CD14-positive monocyte (primary cell): ENCODE results near the gene DPY30. TPM values are rescaled to one million over a fixed set of nuclear protein-coding genes. Genes with fewer than 3 reads are reported as not detected.

ENCODE experiments used
- DNase-seq, 3 donors: peaks; one replicate each; pipeline ENCODE4 v3.0.0-alpha.2; 2011 to 2022
- H2AFZ ChIP-seq: 2 replicates; pipeline ENCODE4 v1.6.0; 2012; ENCODE audit warnings: mild to moderate bottlenecking, low read depth, low read length, inconsistent platforms; ENCODE audit not compliant: insufficient read depth, poor library complexity, severe bottlenecking
- H3K27ac ChIP-seq, 2 donors: 1 replicate in 1 of 2; 2 replicates in 1 of 2; pipeline ENCODE4 v1.5.1; 2012 to 2013; ENCODE audit warnings: low read length in 2 of 2, control low read depth in 1 of 2, inconsistent platforms in 1 of 2, low read depth in 1 of 2, mild to moderate bottlenecking in 1 of 2
- H3K27me3 ChIP-seq, 2 donors: one replicate each; pipeline versions ENCODE4 v1.6.0 to v1.6.1; 2011 to 2013; ENCODE audit warnings: low read length in 2 of 2; ENCODE audit not compliant: control insufficient read depth in 2 of 2, insufficient read depth in 2 of 2
- H3K36me3 ChIP-seq, 2 donors: replicated peaks in 1 of 2; 1 replicate in 1 of 2; 2 replicates in 1 of 2; pipeline versions ENCODE4 v1.5.1 to v1.6.1; 2012 to 2013; ENCODE audit warnings: low read length in 2 of 2, control low read depth in 1 of 2, inconsistent platforms in 1 of 2, mild to moderate bottlenecking in 1 of 2; ENCODE audit not compliant: insufficient read depth in 2 of 2, control insufficient read depth in 1 of 2
- H3K4me1 ChIP-seq, 2 donors: 1 replicate in 1 of 2; 2 replicates in 1 of 2; pipeline versions ENCODE4 v1.5.1 to v1.6.1; 2012 to 2013; ENCODE audit warnings: low read length in 2 of 2, control low read depth in 1 of 2, inconsistent platforms in 1 of 2, mild to moderate bottlenecking in 1 of 2, moderate library complexity in 1 of 2; ENCODE audit not compliant: insufficient read depth in 2 of 2, control insufficient read depth in 1 of 2
- H3K4me2 ChIP-seq: replicated peaks from 2 replicates; pipeline ENCODE3; 2012; ENCODE audit warnings: low read length, moderate library complexity, mild to moderate bottlenecking; ENCODE audit not compliant: poor library complexity, severe bottlenecking; ENCODE audit errors: extremely low read depth
- H3K4me3 ChIP-seq, 3 experiments: fragments of 200-600 bp in 1 of 3; sonication (generic) in 1 of 3; replicated peaks in 1 of 3; 1 replicate in 2 of 3; 2 replicates in 1 of 3; pipeline ENCODE4 v1.5.1; 2011 to 2013; ENCODE audit warnings: low read length in 3 of 3, mild to moderate bottlenecking in 3 of 3, control low read depth in 2 of 3, low read depth in 2 of 3, inconsistent platforms in 1 of 3, moderate library complexity in 1 of 3
- H3K79me2 ChIP-seq: 2 replicates; pipeline ENCODE4 v1.6.0; 2012; ENCODE audit warnings: mild to moderate bottlenecking, control low read depth, inconsistent platforms, low read length, moderate library complexity; ENCODE audit not compliant: insufficient read depth
- H3K9ac ChIP-seq: 2 replicates; pipeline ENCODE4 v1.6.0; 2017; ENCODE audit warnings: low read length, mild to moderate bottlenecking; ENCODE audit not compliant: insufficient read depth, poor library complexity, severe bottlenecking
- H3K9me3 ChIP-seq, 2 donors: replicated peaks in 1 of 2; 1 replicate in 1 of 2; 2 replicates in 1 of 2; pipeline versions ENCODE4 v1.5.1 to v1.6.1; 2012 to 2013; ENCODE audit warnings: low read length in 2 of 2, control low read depth in 1 of 2; ENCODE audit not compliant: control insufficient read depth in 1 of 2, insufficient read depth in 1 of 2
- H4K20me1 ChIP-seq: 2 replicates; pipeline ENCODE4 v1.6.0; 2012; ENCODE audit warnings: mild to moderate bottlenecking, low read length, control low read depth, moderate library complexity; ENCODE audit not compliant: insufficient read depth
- H3K27ac Mint-ChIP-seq, 7 donors: one replicate each; pipeline ENCODE4 v1.8.0; 2020; ENCODE audit warnings: mild to moderate bottlenecking in 7 of 7, mixed read lengths in 7 of 7, moderate library complexity in 6 of 7, inconsistent platforms in 2 of 7
- H3K27me3 Mint-ChIP-seq, 3 donors: one replicate each; pipeline ENCODE4 v1.8.0; 2021 to 2022; ENCODE audit warnings: low read depth in 3 of 3, mild to moderate bottlenecking in 3 of 3, mixed read lengths in 3 of 3, moderate library complexity in 3 of 3, inconsistent platforms in 1 of 3
- H3K36me3 Mint-ChIP-seq, 2 donors: one replicate each; pipeline ENCODE4 v1.8.0; 2020; ENCODE audit warnings: mixed read lengths in 2 of 2, inconsistent platforms in 1 of 2, mild to moderate bottlenecking in 1 of 2
- H3K4me1 Mint-ChIP-seq: one replicate; pipeline ENCODE4 v1.8.0; 2020; ENCODE audit warnings: mild to moderate bottlenecking, mixed read lengths
- H3K4me3 Mint-ChIP-seq, 2 donors: one replicate each; pipeline ENCODE4 v1.8.0; 2020; ENCODE audit warnings: mild to moderate bottlenecking in 2 of 2, mixed read lengths in 2 of 2, moderate library complexity in 1 of 2
- H3K9me3 Mint-ChIP-seq, 7 donors: one replicate each; pipeline ENCODE4 v1.8.0; 2020 to 2022; ENCODE audit warnings: mixed read lengths in 7 of 7, mild to moderate bottlenecking in 6 of 7, moderate library complexity in 6 of 7, inconsistent platforms in 2 of 7
- WGBS: methylation state at CpG from one replicate; pipeline ENCODE4 v1.1.5; 2013; ENCODE audit warnings: missing lambda C conversion rate; ENCODE audit not compliant: insufficient coverage; 5-methylcytosine and 5-hydroxymethylcytosine counted together
- intact Hi-C, 2 donors: fragments of 100-400 bp; cut with micrococcal nuclease; formaldehyde crosslinking; loops; one replicate each; pipeline versions ENCODE4 v1.15.0 to v1.15.1; 2023
- polyA minus RNA-seq: library from RNA; depleted of rRNA, polyadenylated mRNA; stranded (reverse); fragments of >200 nt; gene quantifications from 2 replicates; pipeline ENCODE4 v1.2.3, GENCODE V29; 2012
- polyA plus RNA-seq, 3 donors: library from polyadenylated mRNA; depleted of rRNA in 1 of 3; unstranded in 2 of 3; stranded (reverse) in 1 of 3; fragments of 300-500 nt in 2 of 3; fragments of >200 nt in 1 of 3; fragmentation: Illumina TruSeq in 2 of 3; gene quantifications; 1 replicate in 2 of 3; 2 replicates in 1 of 3; pipeline ENCODE4 v1.2.3, GENCODE V29; 2012 to 2021
- total RNA-seq, 12 experiments: library from RNA in 1 of 12; stranded (reverse) in 1 of 12; fragments of 120-200 nt in 1 of 12; gene quantifications; one replicate each; pipeline ENCODE4 v1.2.4 and lab custom pipeline; 2013 to 2026; ENCODE audit warnings: mixed read lengths in 6 of 12, inconsistent platforms in 1 of 12
- TF ChIP-seq, protein P1 (sequence below): fragments of 200-600 bp; IDR thresholded peaks from one replicate; pipeline ENCODE4 v1.8.0; 2022; ENCODE audit warnings: antibody characterized with exemption, mild to moderate bottlenecking

The DPY30 gene
- total RNA-seq (2013): 57.1 TPM
- polyA plus RNA-seq: 100 to 1,000 TPM in 2 of 3 donors, 10 to 100 TPM in 1; 53.7 to 137 (median 122) TPM
- polyA minus RNA-seq: 9.8 and 15.2 TPM in 2 replicates
- total RNA-seq (lab: John Stamatoyannopoulos, UW): 1.1 to 12.5 (median 8.9) reads per million in 11 experiments

GRCh38 chr2:32039447-32040219, at the start of gene DPY30:
Gene DPY30, minus strand, starts transcription at chr2:32039805. Its CDS starts 349 bp downstream, at chr2:32039456.
- H3K4me2 ChIP-seq: peak within 1 kb of the TSS; percentile 88
- peaks cover 0 to 2% of the 10 kb centered on the region in 2 donors for H3K36me3 ChIP-seq
- H3K27me3 ChIP-seq: no peaks in the 10 kb centered on the region
- H3K4me1 ChIP-seq: peaks cover 9 to 11% of the 10 kb centered on the region in 2 donors
- DNase-seq: peak; percentile 85 to 88 (median 87)
- H3K4me3 ChIP-seq: peak within 1 kb of the TSS; percentile 60 to 98 (median 67)
- Mint-ChIP-seq H3K36me3 (peaks cover 1 to 16% of the 10 kb centered on the region in 2 donors), H3K4me3 (peak within 1 kb of the TSS; percentile 93 to 100), H3K27ac (peak within 1 kb of the TSS; percentile 93 to 98 (median 95)), H3K4me1 (peaks cover 12% of the 10 kb centered on the region), H3K27me3 (peaks cover 0 to 2% (median 0%) of the 10 kb centered on the region in 3 donors), H3K9me3 (no peaks in the 10 kb centered on the region)
- peaks cover 17% of the 10 kb centered on the region for H3K79me2 ChIP-seq
- peak within 1 kb of the TSS; percentile 78 for H3K9ac ChIP-seq
- intact Hi-C loops: no loop called here
- TF ChIP-seq, protein P1, sequence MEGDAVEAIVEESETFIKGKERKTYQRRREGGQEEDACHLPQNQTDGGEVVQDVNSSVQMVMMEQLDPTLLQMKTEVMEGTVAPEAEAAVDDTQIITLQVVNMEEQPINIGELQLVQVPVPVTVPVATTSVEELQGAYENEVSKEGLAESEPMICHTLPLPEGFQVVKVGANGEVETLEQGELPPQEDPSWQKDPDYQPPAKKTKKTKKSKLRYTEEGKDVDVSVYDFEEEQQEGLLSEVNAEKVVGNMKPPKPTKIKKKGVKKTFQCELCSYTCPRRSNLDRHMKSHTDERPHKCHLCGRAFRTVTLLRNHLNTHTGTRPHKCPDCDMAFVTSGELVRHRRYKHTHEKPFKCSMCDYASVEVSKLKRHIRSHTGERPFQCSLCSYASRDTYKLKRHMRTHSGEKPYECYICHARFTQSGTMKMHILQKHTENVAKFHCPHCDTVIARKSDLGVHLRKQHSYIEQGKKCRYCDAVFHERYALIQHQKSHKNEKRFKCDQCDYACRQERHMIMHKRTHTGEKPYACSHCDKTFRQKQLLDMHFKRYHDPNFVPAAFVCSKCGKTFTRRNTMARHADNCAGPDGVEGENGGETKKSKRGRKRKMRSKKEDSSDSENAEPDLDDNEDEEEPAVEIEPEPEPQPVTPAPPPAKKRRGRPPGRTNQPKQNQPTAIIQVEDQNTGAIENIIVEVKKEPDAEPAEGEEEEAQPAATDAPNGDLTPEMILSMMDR: no peak
- H4K20me1 ChIP-seq: no peaks in the 10 kb centered on the region
- H3K9me3 ChIP-seq: no peaks in the 10 kb centered on the region
- H3K27ac ChIP-seq: peak within 1 kb of the TSS; percentile 65 to 87
- under 1% methylated on average over 36 of the region's 43 CpGs for WGBS
- peak within 1 kb of the TSS; percentile 99 for H2AFZ ChIP-seq

DNA sequence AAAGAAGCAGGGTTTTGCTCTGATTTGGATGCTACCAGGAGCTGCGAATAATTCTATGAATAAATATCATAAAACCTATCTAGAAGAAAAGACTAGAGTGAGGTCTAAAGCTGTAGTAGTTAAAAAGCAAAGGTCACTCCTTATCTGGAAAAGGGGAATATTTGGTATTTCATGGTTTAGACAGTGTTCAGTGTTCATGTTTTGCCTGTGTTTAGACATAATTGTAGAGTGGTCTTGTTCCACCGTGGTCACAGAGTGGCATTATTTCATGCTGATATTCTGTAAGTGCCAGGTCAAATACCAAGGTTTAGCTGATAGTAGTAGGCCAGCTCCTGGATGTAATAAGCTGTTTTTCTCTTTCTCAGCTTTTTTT, 34.5 kb upstream of the DPY30 start:
- Histone ChIP-seq H3K27me3 (no peaks in the 10 kb centered on the region), H3K27ac (peak overlapping the region in 1 of 2 donors; percentile 14), H3K4me1 (peaks cover 5 to 11% of the 10 kb centered on the region in 2 donors), H2AFZ (no peak overlapping the region), H3K36me3 (peaks cover 10 to 60% of the 10 kb centered on the region in 2 donors), H3K9me3 (no peaks in the 10 kb centered on the region), H4K20me1 (peaks cover 85% of the 10 kb centered on the region), H3K4me3 (no peak overlapping the region), H3K4me2 (no peak overlapping the region), H3K9ac (no peak overlapping the region), H3K79me2 (peaks cover 96% of the 10 kb centered on the region)
- Mint-ChIP-seq H3K27ac (no peak overlapping the region), H3K4me1 (peaks cover 3% of the 10 kb centered on the region), H3K9me3 (no peaks in the 10 kb centered on the region), H3K4me3 (no peak overlapping the region), H3K36me3 (peaks cover 30 to 37% of the 10 kb centered on the region in 2 donors), H3K27me3 (peaks cover 0 to 2% (median 0%) of the 10 kb centered on the region in 3 donors)
- 100% methylated on average over 1 of the region's 2 CpGs for WGBS
- TF ChIP-seq, protein P1: no peak
- intact Hi-C loops: no loop called here
- no peak for DNase-seq
